Kidney (tissue), 14 donors: Measurements from ENCODE around the gene UBTF. TPM values are rescaled to one million over a fixed set of nuclear protein-coding genes. Genes with fewer than 3 reads are reported as not detected.

Source experiments
- DNase-seq, 5 donors: peaks; one replicate each; pipeline ENCODE4 v3.0.0-alpha.2; 2013 to 2020
- FAIRE-seq: peaks from 2 replicates; lab custom pipeline; 2012; peaks lifted over from hg19 to GRCh38; lab: Jason Lieb, UNC
- H3K27ac ChIP-seq, 2 donors: one replicate each; pipeline ENCODE4 v1.7.0; 2013; ENCODE audit warnings: low read depth in 2 of 2, low read length in 2 of 2, inconsistent platforms in 1 of 2
- H3K27me3 ChIP-seq: one replicate; pipeline ENCODE4 v1.7.1; 2013; ENCODE audit warnings: low read length, inconsistent platforms; ENCODE audit not compliant: control insufficient read depth, insufficient read depth
- H3K36me3 ChIP-seq, 3 donors: one replicate each; pipeline versions ENCODE4 v1.7.0 to v1.7.1; 2013; ENCODE audit warnings: low read length in 3 of 3, control low read depth in 1 of 3, inconsistent platforms in 1 of 3; ENCODE audit not compliant: insufficient read depth in 3 of 3, control insufficient read depth in 2 of 3
- H3K4me1 ChIP-seq, 3 donors: one replicate each; pipeline versions ENCODE4 v1.7.0 to v1.7.1; 2013; ENCODE audit warnings: low read length in 3 of 3, inconsistent platforms in 1 of 3, low read depth in 1 of 3; ENCODE audit not compliant: control insufficient read depth in 2 of 3, insufficient read depth in 2 of 3
- H3K4me3 ChIP-seq, 3 donors: one replicate each; pipeline versions ENCODE4 v1.7.0 to v1.8.1; 2013; ENCODE audit warnings: low read length in 3 of 3, control low read depth in 1 of 3, inconsistent platforms in 1 of 3
- H3K9ac ChIP-seq, 3 donors: one replicate each; pipeline versions ENCODE4 v1.7.0 to v1.7.1; 2013; ENCODE audit warnings: low read length in 3 of 3, control low read depth in 1 of 3, inconsistent platforms in 1 of 3
- H3K9me3 ChIP-seq, 3 donors: one replicate each; pipeline versions ENCODE4 v1.7.0 to v1.7.1; 2013; ENCODE audit warnings: low read length in 3 of 3, control low read depth in 1 of 3, inconsistent platforms in 1 of 3; ENCODE audit not compliant: control insufficient read depth in 2 of 3, insufficient read depth in 1 of 3
- CTCF ChIP-seq: IDR thresholded peaks from 3 replicates; pipeline ENCODE4 v1.5.1; 2012; ENCODE audit warnings: mild to moderate bottlenecking, moderate library complexity, borderline replicate concordance; ENCODE audit not compliant: insufficient read depth; ENCODE audit errors: extremely low read depth
- intact Hi-C: fragments of 100-400 bp; cut with DNase I; formaldehyde crosslinking; loops from one replicate; pipeline ENCODE4 v1.11.1; 2022
- polyA plus RNA-seq: library from polyadenylated mRNA; stranded (reverse); fragments of 350-450 nt; fragmentation: Illumina TruSeq; extraction: RNeasy Lipid Tissue Mini Kit (QIAGEN cat#74804); gene quantifications from one replicate; pipeline ENCODE4 v1.2.3, GENCODE V29; 2014; ENCODE audit warnings: low read depth, low replicate concordance; ENCODE audit not compliant: insufficient read depth
- total RNA-seq: library from RNA; stranded (reverse); fragmentation: NEBNext Ultra II Directional; extraction: Animal tissue kit (Norgen Biotek cat#: 25700); gene quantifications from one replicate; pipeline ENCODE4 v1.2.1, GENCODE V29; 2021
- donor health status: control.
- donor health status: control.
- donor health status: control.
- donor health status: control.
- donor health status: control.
- donor health status: DM: yes; HTN: yes; CAD: no.
- donor health status: Normal renal cell carcinoma (clear cell type).

Gene UBTF
- total and polyA plus RNA-seq, 2 donors from 2014 or later = 46.1 to 98.8 TPM

GRCh38 chr17:44192750-44193149 lies 26.7 kb downstream of the UBTF start:
- Histone ChIP-seq H3K9me3 (no peaks in the 10 kb centered on the region), H3K4me1 (peaks cover under 1 to 8% (median 7%) of the 10 kb centered on the region in 3 donors), H3K4me3 (no peak overlapping the region), H3K27ac (no peak overlapping the region), H3K36me3 (peaks cover 7 to 36% (median 23%) of the 10 kb centered on the region in 3 donors), H3K9ac (no peak overlapping the region), H3K27me3 (no peaks in the 10 kb centered on the region)
- no peak for TF ChIP-seq CTCF
- intact Hi-C loops = no loop called here
- FAIRE-seq (no peak), DNase-seq (no peak)

- Histone ChIP-seq H3K36me3 (peaks cover 7 to 32% (median 23%) of the 10 kb centered on the region in 3 donors), H3K4me1 (peaks cover 3 to 10% (median 6%) of the 10 kb centered on the region in 3 donors), H3K27ac (no peak overlapping the region), H3K9ac (no peak overlapping the region), H3K4me3 (no peak overlapping the region), H3K27me3 (no peaks in the 10 kb centered on the region), H3K9me3 (no peaks in the 10 kb centered on the region)
- peak in 3 of 5 donors; percentile 41 to 61 (median 60) for DNase-seq
- TF ChIP-seq CTCF = no peak
- no peak for FAIRE-seq
- intact Hi-C loops = no loop called here
Measured at GRCh38 chr17:44191941-44192496, 27.5 kb downstream of the UBTF start.

- no peak overlapping the region for H3K9ac ChIP-seq
- DNase-seq (no peak), FAIRE-seq (no peak)
- peaks cover 7 to 28% (median 23%) of the 10 kb centered on the region in 3 donors for H3K36me3 ChIP-seq
- H3K4me1 ChIP-seq = peaks cover 3 to 10% (median 6%) of the 10 kb centered on the region in 3 donors
- intact Hi-C loops = no loop called here
- no peak overlapping the region for H3K27ac ChIP-seq
- no peaks in the 10 kb centered on the region for H3K9me3 ChIP-seq
- H3K4me3 ChIP-seq = no peak overlapping the region
- TF ChIP-seq CTCF = no peak
- no peaks in the 10 kb centered on the region for H3K27me3 ChIP-seq
Measured at GRCh38 chr17:44191369-44191768, 28.1 kb downstream of the UBTF start.
